HCT116 (cell line): Measurements from ENCODE around the gene MESD. TPM values are rescaled to one million over a fixed set of nuclear protein-coding genes. Genes with fewer than 3 reads are reported as not detected.

Experiments used
- ATAC-seq: fragments of 200-7000 bp; cut with Tn5 transposase; 2 replicates; pipeline ENCODE4 v1.9.1; 2020; ENCODE audit warnings: mild to moderate bottlenecking, moderate library complexity
- BruUV-seq: library from RNA; stranded (reverse); fragments of 400-500 nt; replicated peaks from 2 replicates; lab custom pipeline; 2021; lab: Mats Ljungman, UMichigan
- CTCF ChIA-PET: fragments of 300-600 bp; sonication (Branson Sonifier 250); formaldehyde crosslinking; loops from one replicate; lab custom pipeline; 2021; ENCODE audit warnings: antibody characterized with exemption; lab: Charles Lee
- POLR2A ChIA-PET: fragments of 300-600, 350-600 bp; sonication (Branson Sonifier 250); formaldehyde crosslinking; loops from one replicate; lab custom pipeline; 2021; ENCODE audit warnings: antibody characterized with exemption; lab: Charles Lee
- RAD21 ChIA-PET, 2 experiments: fragments of 300-600 bp; sonication (Branson Sonifier 250); formaldehyde crosslinking; loops; one replicate each; lab custom pipeline; 2023; ENCODE audit warnings: low total read pairs in 2 of 2; ENCODE audit not compliant: uncharacterized antibody in 2 of 2, unreplicated experiment in 2 of 2, low non-redundant PET in 1 of 2; lab: Charles Lee
- DNase-seq: peaks from one replicate; pipeline ENCODE4 v3.0.0-alpha.2; 2010; ENCODE audit warnings: low read depth, low spot score
- H2AFZ ChIP-seq: fragments of 200-600 bp; shearing (Covaris generic), sonication (generic); 2 replicates; pipeline ENCODE4 v1.6.1; 2017; ENCODE audit warnings: low read depth, mixed run types, mixed read lengths, antibody characterized with exemption, low read length; ENCODE audit not compliant: poor library complexity, severe bottlenecking
- H3K27ac ChIP-seq: 2 replicates; pipeline ENCODE4 v1.5.1; 2012; ENCODE audit warnings: low read depth, low read length
- H3K27me3 ChIP-seq: fragments of 200-600 bp; sonication (generic); 2 replicates; pipeline ENCODE4 v1.6.1; 2016; ENCODE audit warnings: mixed run types, low read length, mixed read lengths; ENCODE audit not compliant: insufficient read depth
- H3K36me3 ChIP-seq, 2 experiments: fragments of 200-500 bp in 1 of 2; fragments of 200-600 bp in 1 of 2; sonication (Bioruptor generic) in 1 of 2; sonication (generic) in 1 of 2; 2 replicates each; pipeline versions ENCODE4 v1.5.1 to v1.6.1; 2014 to 2016; ENCODE audit warnings: low read length in 2 of 2, inconsistent platforms in 1 of 2, mixed read lengths in 1 of 2, mixed run types in 1 of 2; ENCODE audit not compliant: insufficient read depth in 2 of 2, control insufficient read depth in 1 of 2
- H3K4me1 ChIP-seq, 2 experiments: fragments of 200-600 bp in 1 of 2; sonication (generic) in 1 of 2; 2 replicates each; pipeline versions ENCODE4 v1.5.1 to v1.6.1; 2012 to 2017; ENCODE audit warnings: low read length in 2 of 2, inconsistent platforms in 1 of 2, mild to moderate bottlenecking in 1 of 2, mixed read lengths in 1 of 2, mixed run types in 1 of 2, moderate library complexity in 1 of 2; ENCODE audit not compliant: insufficient read depth in 2 of 2, control insufficient read depth in 1 of 2
- H3K4me2 ChIP-seq: fragments of 200-600 bp; sonication (generic); 2 replicates; pipeline ENCODE4 v1.6.1; 2017; ENCODE audit warnings: mixed run types, low read length, mixed read lengths
- H3K4me3 ChIP-seq, 2 experiments: fragments of 200-600 bp in 1 of 2; sonication (generic) in 1 of 2; replicated peaks in 1 of 2; 2 replicates each; pipeline ENCODE4 v1.5.1; 2011 to 2016; ENCODE audit warnings: low read length in 2 of 2, control low read depth in 1 of 2, low read depth in 1 of 2, mild to moderate bottlenecking in 1 of 2, mixed read lengths in 1 of 2, mixed run types in 1 of 2
- H3K79me2 ChIP-seq: fragments of 200-600 bp; sonication (generic); 2 replicates; pipeline ENCODE4 v1.6.1; 2017; ENCODE audit warnings: mild to moderate bottlenecking, mixed run types, low read length, moderate library complexity, mixed read lengths; ENCODE audit not compliant: insufficient read depth
- H3K9ac ChIP-seq: fragments of 200-600 bp; sonication (generic); 2 replicates; pipeline ENCODE4 v1.6.1; 2016; ENCODE audit warnings: low read length, mixed read lengths
- H3K9me2 ChIP-seq: fragments of 200-600 bp; sonication (generic), shearing (Covaris generic); 2 replicates; pipeline ENCODE4 v1.6.1; 2017; ENCODE audit warnings: mixed run types, mild to moderate bottlenecking, moderate library complexity; ENCODE audit not compliant: insufficient read depth
- H3K9me3 ChIP-seq, 2 experiments: fragments of 200-500 bp in 1 of 2; fragments of 200-600 bp in 1 of 2; sonication (Bioruptor generic) in 1 of 2; sonication (generic) in 1 of 2; 2 replicates each; pipeline ENCODE4 v1.6.1; 2014 to 2017; ENCODE audit warnings: low read length in 2 of 2, mixed read lengths in 2 of 2, inconsistent platforms in 1 of 2, low read depth in 1 of 2, mild to moderate bottlenecking in 1 of 2, mixed run types in 1 of 2, moderate library complexity in 1 of 2; ENCODE audit not compliant: control insufficient read depth in 1 of 2, insufficient read depth in 1 of 2
- H4K20me1 ChIP-seq: fragments of 200-600 bp; sonication (generic), shearing (Covaris generic); 2 replicates; pipeline ENCODE4 v1.6.1; 2017; ENCODE audit warnings: mixed run types, mild to moderate bottlenecking, moderate library complexity; ENCODE audit not compliant: insufficient read depth
- CEBPB ChIP-seq: IDR thresholded peaks from 2 replicates; pipeline ENCODE4 v1.6.1; 2012; ENCODE audit warnings: low read depth
- EZH2 ChIP-seq: fragments of 200-600 bp; sonication (generic); IDR thresholded peaks from 2 replicates; pipeline ENCODE4 v1.6.1; 2017; ENCODE audit warnings: antibody characterized with exemption, mixed run types
- JUND ChIP-seq: IDR thresholded peaks from 2 replicates; pipeline ENCODE4 v1.6.1; 2012
- MAX ChIP-seq: IDR thresholded peaks from 2 replicates; pipeline ENCODE4 v1.6.1; 2012
- POLR2A ChIP-seq: IDR thresholded peaks from 2 replicates; pipeline ENCODE4 v1.7.0; 2011; ENCODE audit warnings: borderline replicate concordance; ENCODE audit not compliant: insufficient read depth, insufficient read length; ENCODE audit errors: extremely low read depth
- POLR2AphosphoS5 ChIP-seq: IDR thresholded peaks from 2 replicates; pipeline ENCODE4 v1.6.1; 2011; ENCODE audit warnings: mild to moderate bottlenecking, low read depth, low read length, moderate library complexity
- RAD21 ChIP-seq: IDR thresholded peaks from 2 replicates; pipeline ENCODE4 v1.6.1; 2012; ENCODE audit warnings: low read depth, mild to moderate bottlenecking
- SIN3A ChIP-seq: IDR thresholded peaks from 2 replicates; pipeline ENCODE4 v1.6.1; 2012; ENCODE audit warnings: low read depth
- SP1 ChIP-seq: IDR thresholded peaks from 2 replicates; pipeline ENCODE4 v1.6.1; 2012; ENCODE audit warnings: low read depth
- TCF7L2 ChIP-seq: IDR thresholded peaks from 2 replicates; pipeline ENCODE4 v1.7.0; 2011; ENCODE audit warnings: borderline replicate concordance, inconsistent platforms; ENCODE audit not compliant: insufficient read depth, insufficient read length; ENCODE audit errors: extremely low read depth
- YY1 ChIP-seq: IDR thresholded peaks from 2 replicates; pipeline ENCODE4 v1.6.1; 2011; ENCODE audit warnings: low read length, low read depth, moderate library complexity, mild to moderate bottlenecking; ENCODE audit not compliant: insufficient replicate concordance; ENCODE audit errors: extremely low read depth
- ZFX ChIP-seq: fragments of 450-650 bp; IDR thresholded peaks from 2 replicates; pipeline ENCODE4 v1.6.1; 2017
- ZNF274 ChIP-seq: fragments of 200-500 bp; sonication (Bioruptor generic); IDR thresholded peaks from 2 replicates; pipeline ENCODE4 v1.6.1; 2014; ENCODE audit warnings: mild to moderate bottlenecking, low read depth, low read length, inconsistent platforms
- intact Hi-C: fragments of 100-400 bp; cut with micrococcal nuclease; formaldehyde crosslinking; loops from 2 replicates; pipeline ENCODE4 v1.10.0; 2022
- total RNA-seq: library from RNA; stranded (reverse); gene quantifications from one replicate; pipeline ENCODE4 v1.2.1, GENCODE V29; 2021; ENCODE audit not compliant: unreplicated experiment
- TF ChIP-seq, protein P1 (sequence below): IDR thresholded peaks from 2 replicates; pipeline ENCODE4 v1.6.1; 2012
- TF ChIP-seq, protein P2 (sequence below): IDR thresholded peaks from 2 replicates; pipeline ENCODE4 v1.6.1; 2011; ENCODE audit warnings: mild to moderate bottlenecking, low read length, moderate library complexity; ENCODE audit not compliant: insufficient replicate concordance; ENCODE audit errors: extremely low read depth
- TF ChIP-seq, protein P3 (sequence below): IDR thresholded peaks from 2 replicates; pipeline ENCODE4 v1.6.1; 2012; ENCODE audit warnings: low read depth

The MESD gene
- total RNA-seq, 1 experiment from 2014 or later, result 22.5 TPM

GRCh38 chr15:81031203-81031602 lies 41.6 kb upstream of the MESD start (continued):
- TF ChIP-seq, protein P1, sequence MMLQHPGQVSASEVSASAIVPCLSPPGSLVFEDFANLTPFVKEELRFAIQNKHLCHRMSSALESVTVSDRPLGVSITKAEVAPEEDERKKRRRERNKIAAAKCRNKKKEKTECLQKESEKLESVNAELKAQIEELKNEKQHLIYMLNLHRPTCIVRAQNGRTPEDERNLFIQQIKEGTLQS, result no peak
- TF ChIP-seq POLR2AphosphoS5 (no peak), SIN3A (no peak), POLR2A (no peak), SP1 (no peak)

DNA sequence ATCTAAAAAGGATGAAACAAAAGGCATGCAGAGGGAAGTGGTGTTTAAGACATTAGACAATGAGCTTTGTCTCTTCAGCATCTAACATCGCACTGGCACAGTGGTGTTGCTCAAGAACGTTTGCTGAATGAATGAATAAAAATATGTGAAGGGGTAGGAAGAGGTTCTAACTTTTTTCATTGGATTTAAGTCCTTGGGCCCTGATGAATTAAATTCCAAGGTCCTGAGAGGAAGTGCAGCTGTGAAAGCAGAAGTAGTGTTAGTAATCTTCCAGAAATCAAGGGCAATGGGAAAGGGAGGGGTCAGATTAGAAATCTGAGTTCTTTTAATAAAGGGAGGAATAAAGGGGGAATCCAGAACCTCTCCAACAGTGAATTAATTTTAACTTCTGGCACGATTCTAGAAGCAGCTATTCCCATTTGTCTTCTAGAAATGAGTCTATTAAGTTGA lies 40.7 kb upstream of the MESD start:
- Histone ChIP-seq H3K9me3 (peaks cover 0 to 9% of the 10 kb centered on the region in 2 experiments; a peak in 1 of 4 replicates), H3K4me3 (no peak overlapping the region), H3K79me2 (no peaks in the 10 kb centered on the region), H4K20me1 (no peaks in the 10 kb centered on the region), H3K36me3 (no peaks in the 10 kb centered on the region), H3K27me3 (no peaks in the 10 kb centered on the region), H2AFZ (no peak overlapping the region), H3K9ac (no peak overlapping the region), H3K9me2 (no peaks in the 10 kb centered on the region), H3K4me1 (peaks cover 0 to 6% of the 10 kb centered on the region in 2 experiments; a peak in 1 of 4 replicates), H3K27ac (no peak overlapping the region), H3K4me2 (no peak overlapping the region)
- no peak for DNase-seq
- intact Hi-C loops, result no loop called here
- TF ChIP-seq RAD21, result no peak
- TF ChIP-seq JUND, result no peak
- TF ChIP-seq EZH2, result no peak
- TF ChIP-seq POLR2AphosphoS5, result no peak
- TF ChIP-seq ZNF274, result no peak
- TF ChIP-seq, protein P2, sequence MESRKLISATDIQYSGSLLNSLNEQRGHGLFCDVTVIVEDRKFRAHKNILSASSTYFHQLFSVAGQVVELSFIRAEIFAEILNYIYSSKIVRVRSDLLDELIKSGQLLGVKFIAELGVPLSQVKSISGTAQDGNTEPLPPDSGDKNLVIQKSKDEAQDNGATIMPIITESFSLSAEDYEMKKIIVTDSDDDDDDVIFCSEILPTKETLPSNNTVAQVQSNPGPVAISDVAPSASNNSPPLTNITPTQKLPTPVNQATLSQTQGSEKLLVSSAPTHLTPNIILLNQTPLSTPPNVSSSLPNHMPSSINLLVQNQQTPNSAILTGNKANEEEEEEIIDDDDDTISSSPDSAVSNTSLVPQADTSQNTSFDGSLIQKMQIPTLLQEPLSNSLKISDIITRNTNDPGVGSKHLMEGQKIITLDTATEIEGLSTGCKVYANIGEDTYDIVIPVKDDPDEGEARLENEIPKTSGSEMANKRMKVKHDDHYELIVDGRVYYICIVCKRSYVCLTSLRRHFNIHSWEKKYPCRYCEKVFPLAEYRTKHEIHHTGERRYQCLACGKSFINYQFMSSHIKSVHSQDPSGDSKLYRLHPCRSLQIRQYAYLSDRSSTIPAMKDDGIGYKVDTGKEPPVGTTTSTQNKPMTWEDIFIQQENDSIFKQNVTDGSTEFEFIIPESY, result no peak
- no peak for TF ChIP-seq TCF7L2
- TF ChIP-seq YY1, result no peak
- TF ChIP-seq, protein P3, sequence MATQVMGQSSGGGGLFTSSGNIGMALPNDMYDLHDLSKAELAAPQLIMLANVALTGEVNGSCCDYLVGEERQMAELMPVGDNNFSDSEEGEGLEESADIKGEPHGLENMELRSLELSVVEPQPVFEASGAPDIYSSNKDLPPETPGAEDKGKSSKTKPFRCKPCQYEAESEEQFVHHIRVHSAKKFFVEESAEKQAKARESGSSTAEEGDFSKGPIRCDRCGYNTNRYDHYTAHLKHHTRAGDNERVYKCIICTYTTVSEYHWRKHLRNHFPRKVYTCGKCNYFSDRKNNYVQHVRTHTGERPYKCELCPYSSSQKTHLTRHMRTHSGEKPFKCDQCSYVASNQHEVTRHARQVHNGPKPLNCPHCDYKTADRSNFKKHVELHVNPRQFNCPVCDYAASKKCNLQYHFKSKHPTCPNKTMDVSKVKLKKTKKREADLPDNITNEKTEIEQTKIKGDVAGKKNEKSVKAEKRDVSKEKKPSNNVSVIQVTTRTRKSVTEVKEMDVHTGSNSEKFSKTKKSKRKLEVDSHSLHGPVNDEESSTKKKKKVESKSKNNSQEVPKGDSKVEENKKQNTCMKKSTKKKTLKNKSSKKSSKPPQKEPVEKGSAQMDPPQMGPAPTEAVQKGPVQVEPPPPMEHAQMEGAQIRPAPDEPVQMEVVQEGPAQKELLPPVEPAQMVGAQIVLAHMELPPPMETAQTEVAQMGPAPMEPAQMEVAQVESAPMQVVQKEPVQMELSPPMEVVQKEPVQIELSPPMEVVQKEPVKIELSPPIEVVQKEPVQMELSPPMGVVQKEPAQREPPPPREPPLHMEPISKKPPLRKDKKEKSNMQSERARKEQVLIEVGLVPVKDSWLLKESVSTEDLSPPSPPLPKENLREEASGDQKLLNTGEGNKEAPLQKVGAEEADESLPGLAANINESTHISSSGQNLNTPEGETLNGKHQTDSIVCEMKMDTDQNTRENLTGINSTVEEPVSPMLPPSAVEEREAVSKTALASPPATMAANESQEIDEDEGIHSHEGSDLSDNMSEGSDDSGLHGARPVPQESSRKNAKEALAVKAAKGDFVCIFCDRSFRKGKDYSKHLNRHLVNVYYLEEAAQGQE, result no peak
- no peak for TF ChIP-seq MAX
- no peak for TF ChIP-seq POLR2A
- TF ChIP-seq CEBPB, result no peak
- no peak for TF ChIP-seq ZFX
- POLR2A ChIA-PET, result no interaction called here
- no peak for ATAC-seq
- CTCF ChIA-PET, result no interaction called here
- RAD21 ChIA-PET, result no interaction called here
- BruUV-seq, result no TSS peak
